HepG2 (cell line): Measurements from ENCODE around the gene CDK9. TPM values are rescaled to one million over a fixed set of nuclear protein-coding genes. Genes with fewer than 3 reads are reported as not detected.

Experiments used
- ATAC-seq: fragments of 200-7000 bp; cut with Tn5 transposase; 3 replicates; pipeline ENCODE4 v1.9.1; 2020; ENCODE audit warnings: mild to moderate bottlenecking, moderate library complexity
- BruUV-seq: library from RNA; stranded (reverse); fragments of 400-500 nt; replicated peaks from 2 replicates; lab custom pipeline; 2021; lab: Mats Ljungman, UMichigan
- CTCF ChIA-PET: fragments of 300-600 bp; formaldehyde crosslinking; extraction: SDS; loops from one replicate; lab custom pipeline; 2021; ENCODE audit warnings: low total read pairs, inconsistent platforms, low intra/inter-chr PET ratio; lab: Yijun Ruan, JAX
- POLR2A ChIA-PET: fragments of 350-600 bp; sonication (Branson Sonifier 250); formaldehyde crosslinking; loops from one replicate; lab custom pipeline; 2020; ENCODE audit warnings: antibody characterized with exemption, inconsistent platforms; lab: Yijun Ruan, JAX
- DNase-seq: peaks from one replicate; pipeline ENCODE4 v3.0.0-alpha.2; 2015; ENCODE audit warnings: low spot score
- FAIRE-seq: peaks from 3 replicates; lab custom pipeline; 2011; peaks lifted over from hg19 to GRCh38; lab: Jason Lieb, UNC
- H2AFZ ChIP-seq: one replicate; pipeline ENCODE4 v1.6.1; 2011; ENCODE audit warnings: low read length, inconsistent platforms
- H3K27ac ChIP-seq: fragments of 300-600 bp; 3 replicates; pipeline ENCODE4 v1.8.0; 2011; ENCODE audit warnings: mixed run types, mild to moderate bottlenecking, mixed read lengths, low read length, inconsistent platforms; ENCODE audit not compliant: insufficient read depth; ENCODE audit errors: extremely low read length
- H3K27me3 ChIP-seq, 2 experiments: fragments of 200-600 bp in 1 of 2; 2 replicates in 1 of 2; 3 replicates in 1 of 2; pipeline versions ENCODE4 v1.6.0 to v1.8.0; 2011; ENCODE audit warnings: low read length in 2 of 2, mild to moderate bottlenecking in 2 of 2, moderate library complexity in 2 of 2, inconsistent platforms in 1 of 2; ENCODE audit not compliant: insufficient read depth in 2 of 2, control insufficient read depth in 1 of 2
- H3K36me3 ChIP-seq, 2 experiments: fragments of 200-600 bp in 1 of 2; replicated peaks in 1 of 2; 2 replicates in 1 of 2; 3 replicates in 1 of 2; pipeline versions ENCODE4 v1.5.1 to v1.8.0; 2011; ENCODE audit warnings: low read length in 2 of 2, inconsistent platforms in 1 of 2; ENCODE audit not compliant: insufficient read depth in 2 of 2, control insufficient read depth in 1 of 2
- H3K4me1 ChIP-seq: 2 replicates; pipeline ENCODE4 v1.5.1; 2012; ENCODE audit warnings: low read length, inconsistent platforms; ENCODE audit not compliant: insufficient read depth
- H3K4me2 ChIP-seq: 2 replicates; pipeline ENCODE4 v1.6.0; 2011; ENCODE audit warnings: low read depth, low read length, inconsistent platforms
- H3K4me3 ChIP-seq, 3 experiments: fragments of 200-600 bp in 1 of 3; sonication (generic), shearing (Covaris generic) in 1 of 3; replicated peaks in 1 of 3; 2 replicates each; pipeline ENCODE4 v1.5.1; 2011 to 2016; ENCODE audit warnings: low read length in 3 of 3, inconsistent platforms in 2 of 3, low read depth in 2 of 3, mild to moderate bottlenecking in 2 of 3, control low read depth in 1 of 3, mixed read lengths in 1 of 3; ENCODE audit not compliant: insufficient read depth in 1 of 3
- H3K79me2 ChIP-seq: one replicate; pipeline ENCODE4 v1.6.1; 2011; ENCODE audit warnings: low read length, inconsistent platforms; ENCODE audit not compliant: insufficient read depth
- H3K9ac ChIP-seq: 2 replicates; pipeline ENCODE4 v1.6.0; 2011; ENCODE audit warnings: mild to moderate bottlenecking, low read depth, low read length, inconsistent platforms; ENCODE audit not compliant: insufficient read depth
- H3K9me3 ChIP-seq: 2 replicates; pipeline ENCODE4 v1.5.1; 2012; ENCODE audit warnings: mild to moderate bottlenecking, low read length
- H4K20me1 ChIP-seq: 2 replicates; pipeline ENCODE4 v1.6.0; 2011; ENCODE audit warnings: inconsistent platforms, mild to moderate bottlenecking, low read length, moderate library complexity; ENCODE audit not compliant: insufficient read depth
- AHDC1 ChIP-seq: sonication (generic); formaldehyde crosslinking; IDR thresholded peaks from 2 replicates; pipeline ENCODE4 v1.5.1; 2020; ENCODE audit warnings: mild to moderate bottlenecking, missing genetic modification reagents, borderline replicate concordance
- ATF3 ChIP-seq: sonication (generic); formaldehyde crosslinking; IDR thresholded peaks from 2 replicates; pipeline ENCODE4 v1.4.0; 2020; ENCODE audit warnings: missing genetic modification reagents
- BHLHE40 ChIP-seq: IDR thresholded peaks from 2 replicates; pipeline ENCODE4 v1.6.1; 2011; ENCODE audit warnings: low read length, improper control_type of control experiment
- DDIT3 ChIP-seq: sonication (generic); formaldehyde crosslinking; IDR thresholded peaks from 2 replicates; pipeline ENCODE4 v1.4.0; 2020; ENCODE audit warnings: mild to moderate bottlenecking, missing genetic modification reagents
- HBP1 ChIP-seq: IDR thresholded peaks from 2 replicates; pipeline ENCODE4 v1.6.1; 2016; ENCODE audit warnings: low read depth, control low read depth
- IRX3 ChIP-seq: sonication (generic); formaldehyde crosslinking; IDR thresholded peaks from 2 replicates; pipeline ENCODE4 v1.8.1; 2023; ENCODE audit warnings: mild to moderate bottlenecking, low read depth, missing genetic modification reagents, borderline replicate concordance
- KAT2B ChIP-seq: fragments of 150-350 bp; IDR thresholded peaks from 2 replicates; pipeline ENCODE4 v1.6.1; 2014; ENCODE audit warnings: low read depth, low read length, borderline replicate concordance
- MEIS2 ChIP-seq: sonication (generic); formaldehyde crosslinking; IDR thresholded peaks from 2 replicates; pipeline ENCODE4 v1.9.0; 2021; ENCODE audit warnings: mild to moderate bottlenecking, missing genetic modification reagents
- NFIB ChIP-seq: sonication (generic); formaldehyde crosslinking; IDR thresholded peaks from 2 replicates; pipeline ENCODE4 v1.9.0; 2021; ENCODE audit warnings: missing genetic modification reagents, mild to moderate bottlenecking, borderline replicate concordance
- NFKBIZ ChIP-seq: IDR thresholded peaks from 2 replicates; pipeline ENCODE4 v1.6.1; 2018; ENCODE audit warnings: missing genetic modification reagents, missing compliant biosample characterization
- NKX3-1 ChIP-seq: sonication (generic); formaldehyde crosslinking; IDR thresholded peaks from 2 replicates; pipeline ENCODE4 v1.5.0; 2020; ENCODE audit warnings: missing genetic modification reagents
- PHF21A ChIP-seq: sonication (generic); formaldehyde crosslinking; IDR thresholded peaks from 2 replicates; pipeline ENCODE4 v1.5.0; 2020; ENCODE audit warnings: mild to moderate bottlenecking, missing genetic modification reagents
- SATB2 ChIP-seq: sonication (generic); formaldehyde crosslinking; IDR thresholded peaks from 2 replicates; pipeline ENCODE4 v1.5.0; 2020; ENCODE audit warnings: missing genetic modification reagents
- ZFP62 ChIP-seq: sonication (generic); formaldehyde crosslinking; IDR thresholded peaks from 2 replicates; pipeline ENCODE4 v1.4.0; 2020; ENCODE audit warnings: missing genetic modification reagents
- ZFP82 ChIP-seq: sonication (generic); formaldehyde crosslinking; IDR thresholded peaks from 2 replicates; pipeline ENCODE4 v1.5.1; 2020; ENCODE audit warnings: mild to moderate bottlenecking, missing genetic modification reagents, borderline replicate concordance
- ZNF180 ChIP-seq: sonication (generic); formaldehyde crosslinking; IDR thresholded peaks from 2 replicates; pipeline ENCODE4 v1.4.0; 2020; ENCODE audit warnings: low read depth, missing genetic modification reagents, borderline replicate concordance
- ZNF543 ChIP-seq: sonication (generic); formaldehyde crosslinking; IDR thresholded peaks from 2 replicates; pipeline ENCODE4 v1.4.0; 2020; ENCODE audit warnings: mild to moderate bottlenecking, missing genetic modification reagents
- ZNF674 ChIP-seq: sonication (generic); formaldehyde crosslinking; IDR thresholded peaks from 2 replicates; pipeline ENCODE4 v1.5.0; 2020; ENCODE audit warnings: low read depth, mild to moderate bottlenecking, missing genetic modification reagents
- WGBS: methylation state at CpG from one replicate; pipeline ENCODE4 v1.1.6; 2017; ENCODE audit warnings: low lambda C conversion rate; 5-methylcytosine and 5-hydroxymethylcytosine counted together
- in situ Hi-C: cut with HindIII; loops from 2 replicates; pipeline ENCODE4 v1.10.0; 2017; ENCODE audit warnings: low pct_unique_long_range_greater_than_20kb; ENCODE audit not compliant: extremely low pct_ligation_motif_present
- intact Hi-C: fragments of 100-400 bp; cut with micrococcal nuclease; formaldehyde crosslinking; loops from one replicate; pipeline ENCODE4 v1.10.0; 2022; ENCODE audit not compliant: unreplicated experiment
- polyA plus RNA-seq, 8 experiments: library from polyadenylated mRNA; depleted of rRNA in 3 of 8; stranded (reverse) in 7 of 8; unstranded in 1 of 8; fragments of >200 nt; fragmentation: Illumina TruSeq in 4 of 8; extraction: Trizol in 4 of 8; gene quantifications; 2 replicates each; pipeline versions ENCODE4 v1.2.1 to v1.2.3, GENCODE V29; 2011 to 2016; ENCODE audit warnings: low read depth in 4 of 8, missing spikeins in 1 of 8, mixed read lengths in 1 of 8; ENCODE audit not compliant: insufficient read depth in 1 of 8
- total RNA-seq, 5 experiments: library from RNA; depleted of rRNA; stranded (reverse); fragments of >200 nt; fragmentation: Illumina TruSeq; extraction: Trizol; gene quantifications; 2 replicates each; pipeline ENCODE4 v1.2.3, GENCODE V29; 2016; ENCODE audit warnings: low read depth in 1 of 5

Gene CDK9
- total and polyA plus RNA-seq, 2 of the 13 experiments (the other 11 are each of a cell fraction or from before 2014, with no cell fraction given): 16.8 to 21.5 TPM

- H2AFZ ChIP-seq: no peak overlapping the region
- no TSS peak for BruUV-seq
- ATAC-seq: no peak
- H3K9me3 ChIP-seq: no peaks in the 10 kb centered on the region
- H4K20me1 ChIP-seq: no peaks in the 10 kb centered on the region
- peaks cover 2 to 41% of the 10 kb centered on the region in 2 experiments; a peak in 3 of 5 replicates for H3K27me3 ChIP-seq
- intact Hi-C loops (no loop called here), in situ Hi-C loops (no loop called here)
- no peaks in the 10 kb centered on the region for H3K36me3 ChIP-seq
- H3K4me2 ChIP-seq: no peak overlapping the region
- no peak overlapping the region for H3K9ac ChIP-seq
- DNase-seq: no peak
- ChIA-PET CTCF (no interaction called here), POLR2A (no interaction called here)
- FAIRE-seq: no peak
- H3K27ac ChIP-seq: no peak overlapping the region
- 35% methylated on average over 8 of the region's 8 CpGs for WGBS
- H3K79me2 ChIP-seq: no peaks in the 10 kb centered on the region
- peaks cover 9% of the 10 kb centered on the region for H3K4me1 ChIP-seq
- TF ChIP-seq ZNF674 (CRISPR knock-in tag): no peak
- no peak for TF ChIP-seq KAT2B
- no peak for TF ChIP-seq ZFP82 (CRISPR knock-in tag)
- no peak for TF ChIP-seq AHDC1 (CRISPR knock-in tag)
- TF ChIP-seq PHF21A (CRISPR knock-in tag): no peak
- TF ChIP-seq BHLHE40: no peak
- no peak for TF ChIP-seq ZNF180 (CRISPR knock-in tag)
- TF ChIP-seq MEIS2: no peak
- TF ChIP-seq NKX3-1 (CRISPR knock-in tag): no peak
- TF ChIP-seq ZFP62: no peak
- no peak for TF ChIP-seq NFIB (CRISPR knock-in tag)
- no peak for TF ChIP-seq IRX3 (CRISPR knock-in tag)
- TF ChIP-seq NFKBIZ (CRISPR knock-in tag): no peak
- TF ChIP-seq HBP1 (CRISPR knock-in tag): no peak
- no peak for TF ChIP-seq SATB2 (CRISPR knock-in tag)
- no peak for TF ChIP-seq DDIT3 (CRISPR knock-in tag)
- TF ChIP-seq ATF3 (CRISPR knock-in tag): no peak
- TF ChIP-seq ZNF543 (CRISPR knock-in tag): no peak
- H3K4me3 ChIP-seq: no peak overlapping the region
These were observed 17.1 kb upstream of the CDK9 start for GRCh38 chr9:127768698-127769097.
